ENCODE measurements around the gene ARHGAP12.
"Not testable (repeated sequence)": the region's sequence is repeated elsewhere in the genome, so short reads cannot be mapped to it uniquely, and the experiment has no call there.

The ARHGAP12 gene, protein sequence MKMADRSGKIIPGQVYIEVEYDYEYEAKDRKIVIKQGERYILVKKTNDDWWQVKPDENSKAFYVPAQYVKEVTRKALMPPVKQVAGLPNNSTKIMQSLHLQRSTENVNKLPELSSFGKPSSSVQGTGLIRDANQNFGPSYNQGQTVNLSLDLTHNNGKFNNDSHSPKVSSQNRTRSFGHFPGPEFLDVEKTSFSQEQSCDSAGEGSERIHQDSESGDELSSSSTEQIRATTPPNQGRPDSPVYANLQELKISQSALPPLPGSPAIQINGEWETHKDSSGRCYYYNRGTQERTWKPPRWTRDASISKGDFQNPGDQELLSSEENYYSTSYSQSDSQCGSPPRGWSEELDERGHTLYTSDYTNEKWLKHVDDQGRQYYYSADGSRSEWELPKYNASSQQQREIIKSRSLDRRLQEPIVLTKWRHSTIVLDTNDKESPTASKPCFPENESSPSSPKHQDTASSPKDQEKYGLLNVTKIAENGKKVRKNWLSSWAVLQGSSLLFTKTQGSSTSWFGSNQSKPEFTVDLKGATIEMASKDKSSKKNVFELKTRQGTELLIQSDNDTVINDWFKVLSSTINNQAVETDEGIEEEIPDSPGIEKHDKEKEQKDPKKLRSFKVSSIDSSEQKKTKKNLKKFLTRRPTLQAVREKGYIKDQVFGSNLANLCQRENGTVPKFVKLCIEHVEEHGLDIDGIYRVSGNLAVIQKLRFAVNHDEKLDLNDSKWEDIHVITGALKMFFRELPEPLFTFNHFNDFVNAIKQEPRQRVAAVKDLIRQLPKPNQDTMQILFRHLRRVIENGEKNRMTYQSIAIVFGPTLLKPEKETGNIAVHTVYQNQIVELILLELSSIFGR

DNA sequence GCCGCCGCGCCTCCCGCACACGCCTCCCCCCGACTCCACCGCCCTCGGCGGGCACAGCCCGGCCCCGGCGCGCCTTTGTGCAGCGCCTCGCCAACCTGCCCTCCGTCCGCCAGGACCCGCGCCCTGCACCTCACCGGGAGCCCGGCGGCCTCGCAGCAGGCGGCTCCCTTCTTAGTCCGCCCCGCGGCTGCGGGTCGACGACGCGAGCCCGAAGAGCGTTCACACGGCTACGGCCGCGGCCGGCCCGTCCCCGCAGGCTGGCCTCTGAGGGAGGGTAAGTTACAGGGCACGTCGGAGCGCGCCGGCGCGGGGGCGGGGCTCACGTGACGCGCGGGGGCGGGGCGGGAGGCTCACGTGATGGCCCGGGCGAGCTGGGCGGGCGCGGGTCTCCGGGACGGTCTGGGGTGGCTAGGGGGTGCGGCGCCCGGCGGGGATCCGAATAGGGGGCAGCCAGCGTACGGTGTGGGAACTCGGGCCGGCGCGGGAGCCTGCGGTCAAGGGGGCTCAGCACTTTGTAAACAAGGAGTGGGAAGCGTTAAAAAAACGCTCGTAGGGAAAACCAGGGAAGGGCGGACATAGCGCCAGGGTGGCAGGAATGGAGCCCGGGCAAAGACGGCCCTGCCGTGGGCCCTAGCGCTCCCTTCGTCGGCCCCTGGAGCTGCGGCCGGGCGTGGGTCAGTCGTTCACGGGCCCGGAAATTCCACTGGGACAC is at the start of gene ARHGAP12:
TSS of gene ARHGAP12 (minus strand) at position 283 of the 712 bp plus-strand sequence. CDS start 19,976 bp downstream, outside the sequence.
- peak; percentile 58 to 75 (median 59) for DNase-seq (ENCODE audit: low read depth in 3 of 3)

DNA sequence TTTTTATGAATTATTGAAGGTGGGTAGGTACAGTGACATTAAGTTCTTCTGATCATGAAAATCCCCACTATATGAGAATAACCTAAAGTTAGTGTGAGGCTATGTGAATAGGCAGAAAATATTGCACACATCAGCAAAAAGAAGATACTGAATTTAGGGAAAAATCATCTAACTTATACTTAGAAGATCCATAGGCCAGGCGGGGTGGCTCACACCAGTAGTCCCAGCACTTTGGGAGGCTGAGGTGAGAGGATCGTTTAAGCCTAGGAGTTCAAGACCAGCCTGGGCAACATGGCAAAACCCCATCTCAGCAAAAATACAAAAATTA is 49.5 kb upstream of the ARHGAP12 start:
- no peak for DNase-seq (ENCODE audit: low read depth in 3 of 3)

DNA sequence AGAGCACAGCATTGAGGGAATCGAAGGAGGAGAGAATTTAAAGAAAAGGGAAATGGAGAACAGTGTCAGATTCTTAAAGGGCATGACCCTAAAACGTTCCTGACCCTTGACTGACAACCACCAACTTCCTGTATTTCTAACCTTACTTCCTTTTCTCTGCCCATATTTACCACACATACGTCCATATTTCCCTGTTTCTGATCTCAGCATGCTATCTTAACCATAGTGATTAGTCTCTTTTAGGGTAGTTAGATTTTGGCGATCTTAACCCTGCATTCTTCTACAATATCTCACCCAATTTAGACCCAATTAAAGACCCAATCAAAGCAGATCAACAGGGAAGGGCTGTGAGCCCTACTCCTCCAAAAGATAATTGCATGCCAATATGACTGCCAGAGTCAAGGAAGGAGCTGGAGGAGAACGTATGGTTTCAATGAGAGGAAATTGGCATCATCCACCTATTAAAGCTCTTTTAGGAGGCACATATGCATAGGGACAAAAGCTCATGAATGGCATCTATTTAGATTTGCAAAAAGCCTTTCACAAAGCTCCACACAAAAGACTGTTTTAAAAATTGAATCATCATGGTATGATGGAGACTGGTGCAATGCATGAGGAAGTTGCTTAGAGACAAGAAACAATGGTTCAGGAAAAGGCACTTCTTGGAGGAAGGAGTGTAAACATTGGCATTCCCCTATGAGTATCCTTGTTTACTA is 49.0 kb upstream of the ARHGAP12 start:
- DNase-seq (ENCODE audit: low read depth in 3 of 3) = no peak

DNA sequence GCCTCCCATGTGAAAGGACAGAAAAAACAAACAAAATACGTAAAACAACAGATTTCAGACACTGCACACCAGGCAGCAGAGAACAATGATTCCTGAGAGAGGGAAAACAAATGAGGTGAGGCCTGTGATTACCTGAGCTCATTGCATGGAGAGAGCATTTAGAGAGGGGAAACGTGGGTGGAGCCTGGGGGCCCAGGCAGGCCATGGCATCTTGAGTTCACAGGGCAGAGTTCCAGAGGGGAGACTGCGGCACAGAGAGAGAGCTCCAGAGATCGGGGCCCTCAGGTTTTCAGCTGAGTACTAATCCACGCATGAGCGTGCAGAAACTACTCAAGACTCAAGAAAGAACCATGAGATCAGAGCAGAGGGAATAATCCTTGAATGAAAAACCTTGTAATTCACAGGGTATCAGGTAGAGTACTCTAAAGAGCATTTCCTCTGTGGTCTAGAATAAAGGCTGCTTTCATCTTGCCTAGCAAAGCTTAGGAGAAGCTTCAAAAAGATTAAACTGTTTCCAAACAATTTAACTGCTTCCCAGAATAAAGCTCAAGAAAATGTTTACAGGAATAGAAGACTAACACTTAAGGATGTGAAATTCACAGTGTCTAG is 46.6 kb upstream of the ARHGAP12 start:
- DNase-seq (ENCODE audit: low read depth in 3 of 3) = no peak

DNA sequence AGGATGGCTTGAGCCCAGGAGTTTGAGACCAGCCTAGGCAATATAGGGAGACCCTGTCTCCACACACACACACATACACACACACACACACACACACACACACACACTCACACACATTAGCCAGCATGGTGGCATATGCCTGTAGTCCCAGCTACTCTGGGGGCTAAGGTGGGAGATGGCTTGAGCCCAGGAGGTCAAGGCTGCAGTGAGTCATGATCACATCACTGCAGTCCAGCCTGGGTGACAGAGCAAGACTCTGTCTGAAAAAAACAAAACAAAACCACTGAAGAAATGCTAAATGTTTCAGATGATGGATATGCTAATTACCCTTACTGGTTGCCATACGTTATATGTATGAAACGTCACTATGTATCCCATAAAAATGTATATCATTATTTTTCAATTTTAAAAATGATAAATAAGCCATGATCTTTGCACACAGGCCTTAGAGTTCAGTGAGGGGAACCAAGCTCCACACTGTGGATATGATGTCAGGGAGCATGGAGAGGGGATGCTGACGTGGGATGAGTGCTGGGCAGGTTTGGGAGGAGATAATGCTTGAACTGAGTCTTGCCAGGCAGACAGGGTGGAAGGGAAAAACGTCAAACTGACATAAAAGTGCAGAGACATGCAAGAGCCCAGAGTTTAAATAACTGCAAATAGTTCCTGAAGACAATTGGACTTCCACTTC is 45.9 kb upstream of the ARHGAP12 start:
- no peak for DNase-seq (ENCODE audit: low read depth in 3 of 3)

DNA sequence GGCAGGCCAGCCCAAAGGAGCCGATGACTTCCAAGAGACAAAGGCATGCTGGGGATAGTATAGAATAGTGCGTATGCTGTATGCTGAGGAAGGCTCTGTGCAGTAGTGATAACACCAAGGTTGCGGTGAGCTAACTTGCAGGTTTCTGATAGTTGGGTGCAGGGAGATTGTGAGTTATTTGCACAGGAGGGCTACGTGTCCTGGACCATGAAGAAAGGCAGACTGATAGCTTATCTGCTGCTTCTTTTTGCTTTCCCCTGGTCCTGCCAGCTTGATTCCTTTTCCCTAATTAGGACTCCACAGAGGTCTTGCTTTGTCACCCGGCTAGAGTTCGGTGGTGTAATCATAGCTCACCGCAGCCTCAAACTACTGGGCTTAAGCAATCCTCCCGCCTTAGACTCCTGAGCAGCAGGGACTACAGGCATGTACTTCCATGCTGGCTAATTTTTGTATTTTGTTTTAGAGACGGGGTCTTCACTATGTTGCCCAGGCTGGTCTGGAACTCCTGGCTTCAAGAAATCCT is 43.9 kb upstream of the ARHGAP12 start:
- DNase-seq (ENCODE audit: low read depth in 3 of 3) = no peak

DNA sequence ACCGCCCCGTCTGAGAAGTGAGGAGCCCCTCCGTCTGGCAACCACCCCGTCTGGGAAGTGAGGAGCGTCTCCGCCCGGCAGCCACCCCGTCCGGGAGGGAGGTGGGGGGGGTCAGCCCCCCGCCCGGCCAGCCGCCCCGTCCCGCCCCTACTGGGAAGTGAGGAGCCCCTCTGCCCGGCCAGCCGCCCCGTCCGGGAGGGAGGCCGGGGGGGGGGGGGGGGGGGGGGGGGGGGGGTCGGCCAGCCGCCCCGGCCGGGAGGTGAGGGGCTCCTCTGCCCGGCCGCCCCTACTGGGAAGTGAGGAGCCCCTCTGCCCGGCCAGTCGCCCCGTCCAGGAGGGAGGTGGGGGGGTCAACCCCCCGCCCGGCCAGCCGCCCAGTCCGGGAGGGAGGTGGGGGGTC is 41.2 kb upstream of the ARHGAP12 start:
- DNase-seq (ENCODE audit: low read depth in 3 of 3) = not testable (repeated sequence)

DNA sequence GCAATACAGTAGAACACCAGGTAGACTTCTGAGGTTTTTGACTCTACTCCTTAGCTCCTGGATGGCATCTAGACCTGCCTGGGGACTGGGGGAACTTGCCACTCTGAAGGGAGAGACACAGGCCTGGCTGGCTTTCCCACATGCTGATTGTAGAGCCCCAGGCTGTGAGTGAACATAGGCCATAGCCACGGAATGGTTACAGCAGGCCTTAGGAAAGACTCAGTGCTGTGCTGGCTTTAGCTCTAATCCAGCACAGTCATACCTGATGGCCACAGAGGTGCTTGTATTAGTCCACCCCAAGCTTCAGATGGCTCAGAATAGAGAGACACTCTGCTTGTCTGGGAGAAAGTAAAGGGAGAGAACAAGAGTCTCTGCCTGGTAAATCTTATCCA is 35.0 kb upstream of the ARHGAP12 start:
- no peak for DNase-seq (ENCODE audit: low read depth in 3 of 3)

DNA sequence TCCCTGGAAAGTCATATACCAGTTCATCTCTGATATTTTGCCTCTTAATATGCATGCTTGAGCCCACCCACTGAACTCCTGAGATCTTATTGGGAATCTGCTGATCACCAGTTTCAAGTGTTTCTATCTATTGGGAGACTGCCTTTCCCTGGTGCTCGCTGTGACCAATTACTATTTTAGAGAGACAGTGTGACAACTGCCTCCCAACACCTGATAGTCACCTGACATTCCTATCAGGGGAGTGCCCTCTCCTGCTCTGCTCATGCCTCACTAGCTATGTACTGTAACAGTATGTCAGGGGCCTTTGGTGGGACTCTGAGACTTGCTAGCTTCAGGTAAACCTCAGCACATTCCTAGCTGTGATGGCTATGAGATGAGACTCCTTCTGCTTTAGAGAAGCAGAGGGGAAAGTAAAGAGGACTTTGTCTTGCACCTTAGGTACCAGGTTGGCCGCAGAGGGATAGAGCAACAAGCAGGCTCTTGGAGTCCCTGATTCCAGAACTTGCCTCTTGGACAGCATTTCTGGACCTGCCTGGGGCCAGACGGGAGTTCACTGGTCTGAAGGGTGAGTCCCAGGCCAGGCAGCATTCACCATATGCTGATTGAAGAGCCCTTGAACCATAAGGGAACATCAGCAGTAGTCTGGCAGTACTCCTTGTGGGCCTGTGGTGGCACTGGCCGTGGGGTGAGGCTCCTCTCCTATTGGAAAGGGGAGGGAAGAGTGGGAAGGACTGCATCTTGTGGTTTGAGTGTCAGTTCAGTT is 34.4 kb upstream of the ARHGAP12 start:
- no peak for DNase-seq (ENCODE audit: low read depth in 3 of 3)

DNA sequence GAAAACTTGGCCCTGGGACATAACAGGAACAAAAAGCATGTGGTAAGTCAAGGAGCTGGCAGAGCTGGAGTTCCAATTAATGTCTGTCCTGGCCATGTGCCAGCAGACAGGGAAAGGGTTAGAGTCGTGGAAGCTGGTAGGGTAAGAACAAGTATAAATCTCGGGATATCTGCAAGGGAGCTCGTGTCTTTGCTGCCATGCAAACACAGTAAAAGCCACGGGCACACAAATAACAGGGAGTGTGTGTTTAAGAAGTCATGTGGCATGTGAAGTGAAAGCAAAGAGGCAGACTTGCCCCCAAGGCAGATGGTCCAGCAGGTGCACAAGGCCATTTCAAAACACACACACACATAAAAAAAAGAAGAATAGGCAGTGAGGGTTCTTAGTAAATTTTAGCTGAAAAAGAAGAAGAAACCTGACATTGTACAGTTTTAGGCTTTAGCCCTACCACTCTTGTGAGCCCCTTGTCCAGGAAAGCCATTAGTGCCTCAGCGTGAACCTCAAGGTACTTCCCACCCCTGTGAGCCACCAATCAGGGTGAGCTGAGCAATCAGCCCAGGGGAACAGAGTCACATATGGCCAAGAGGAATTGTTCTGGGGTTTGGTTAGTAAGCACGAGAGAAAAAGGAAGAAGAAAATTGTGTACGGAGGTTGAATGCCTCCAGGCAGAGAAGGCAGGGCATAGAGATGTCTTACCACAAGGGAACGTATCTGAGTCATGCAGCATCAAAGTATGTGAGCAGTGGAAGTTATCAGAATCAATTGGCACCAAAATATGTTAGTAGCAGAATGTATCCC is 32.8 kb upstream of the ARHGAP12 start:
- DNase-seq (ENCODE audit: low read depth in 3 of 3) = no peak

DNA sequence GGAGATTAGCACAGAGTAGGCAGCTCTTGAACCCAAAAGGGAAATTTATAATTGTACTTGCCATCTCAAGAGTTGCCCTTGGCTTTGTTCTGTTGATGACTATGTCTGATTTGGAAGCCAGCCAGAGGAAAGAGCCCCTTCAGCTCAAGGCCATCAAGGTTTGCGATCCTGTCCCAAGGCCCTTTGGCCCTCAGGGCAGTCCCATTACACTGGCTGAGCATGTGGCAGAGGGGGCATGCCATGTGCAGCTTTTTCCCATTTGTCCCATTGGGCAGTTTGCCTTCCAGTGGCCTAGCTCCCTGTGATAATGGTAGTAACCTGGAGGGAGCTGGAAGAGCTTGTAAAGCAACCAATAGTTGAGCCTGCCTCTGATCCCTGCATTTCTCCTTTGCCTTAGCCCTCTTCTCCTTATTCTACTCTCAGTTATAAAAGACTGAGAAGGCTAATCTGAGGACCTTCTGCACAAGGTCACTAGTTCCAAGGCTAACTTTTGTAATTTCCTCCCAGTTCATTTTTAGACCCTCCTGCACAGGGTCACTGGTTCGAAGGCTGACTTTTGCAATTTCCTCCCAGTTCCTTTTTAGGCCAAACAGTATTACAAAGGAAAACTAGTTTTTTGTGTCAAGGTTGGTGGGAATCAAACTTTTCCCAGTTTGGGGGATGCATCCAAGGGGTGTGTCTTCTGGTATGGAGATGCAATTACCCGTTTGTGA is 31.0 kb upstream of the ARHGAP12 start:
- DNase-seq (ENCODE audit: low read depth in 3 of 3) = no peak

DNA sequence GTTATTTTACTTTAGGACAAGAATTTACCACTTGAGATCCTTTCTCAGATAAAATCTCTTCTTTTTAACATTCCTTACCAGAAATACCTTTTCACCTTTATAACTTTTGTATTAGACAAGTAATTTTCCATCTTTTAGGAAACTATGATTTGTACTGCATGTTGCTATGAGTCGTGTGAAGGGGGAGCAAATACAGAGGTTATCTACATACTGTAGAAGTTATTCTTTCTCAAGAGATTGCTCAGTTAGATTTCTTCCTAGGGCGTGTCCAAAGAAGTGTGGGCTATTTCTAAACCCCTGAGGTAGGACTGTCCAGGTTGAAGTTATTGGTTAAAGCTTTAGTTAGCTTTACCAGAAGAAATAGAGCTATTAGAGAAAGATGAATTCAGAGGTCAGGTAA is 30.2 kb upstream of the ARHGAP12 start:
- no peak for DNase-seq (ENCODE audit: low read depth in 3 of 3)

DNA sequence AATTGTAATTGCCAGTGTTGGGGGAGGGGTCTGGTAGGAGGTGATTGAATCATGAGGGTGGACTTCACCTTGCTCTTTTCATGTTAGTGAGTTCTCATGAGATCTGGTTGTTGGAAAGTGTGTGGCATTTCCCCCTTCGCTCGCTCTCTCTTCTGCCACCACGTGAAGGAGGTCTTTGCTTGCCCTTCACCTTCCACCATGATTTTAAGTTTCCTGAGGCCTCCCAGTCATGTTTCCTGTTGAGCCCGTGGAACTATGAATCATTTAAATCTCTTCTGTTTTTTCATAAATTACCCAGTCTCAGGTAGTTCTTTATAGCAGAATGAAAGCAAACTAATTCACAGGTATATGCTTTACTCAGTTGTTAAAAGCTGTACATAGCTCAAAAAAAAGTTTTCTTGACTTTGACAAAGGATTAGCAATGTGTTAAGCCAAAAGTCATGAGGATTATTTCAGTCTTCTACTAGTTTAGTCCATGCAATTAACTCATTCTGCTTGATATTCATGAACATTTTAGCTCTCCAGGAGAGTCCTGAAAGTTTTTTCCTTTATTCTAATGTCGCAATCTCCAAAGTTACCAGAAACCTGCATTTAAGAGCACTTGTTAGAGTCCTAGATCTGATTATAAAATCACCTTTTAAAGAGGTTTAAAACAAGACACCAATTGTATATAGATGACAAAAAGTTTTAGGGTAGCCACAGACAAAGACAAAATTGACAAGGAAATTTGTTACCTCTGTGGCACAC is 27.7 kb upstream of the ARHGAP12 start:
- DNase-seq (ENCODE audit: low read depth in 3 of 3) = no peak

DNA sequence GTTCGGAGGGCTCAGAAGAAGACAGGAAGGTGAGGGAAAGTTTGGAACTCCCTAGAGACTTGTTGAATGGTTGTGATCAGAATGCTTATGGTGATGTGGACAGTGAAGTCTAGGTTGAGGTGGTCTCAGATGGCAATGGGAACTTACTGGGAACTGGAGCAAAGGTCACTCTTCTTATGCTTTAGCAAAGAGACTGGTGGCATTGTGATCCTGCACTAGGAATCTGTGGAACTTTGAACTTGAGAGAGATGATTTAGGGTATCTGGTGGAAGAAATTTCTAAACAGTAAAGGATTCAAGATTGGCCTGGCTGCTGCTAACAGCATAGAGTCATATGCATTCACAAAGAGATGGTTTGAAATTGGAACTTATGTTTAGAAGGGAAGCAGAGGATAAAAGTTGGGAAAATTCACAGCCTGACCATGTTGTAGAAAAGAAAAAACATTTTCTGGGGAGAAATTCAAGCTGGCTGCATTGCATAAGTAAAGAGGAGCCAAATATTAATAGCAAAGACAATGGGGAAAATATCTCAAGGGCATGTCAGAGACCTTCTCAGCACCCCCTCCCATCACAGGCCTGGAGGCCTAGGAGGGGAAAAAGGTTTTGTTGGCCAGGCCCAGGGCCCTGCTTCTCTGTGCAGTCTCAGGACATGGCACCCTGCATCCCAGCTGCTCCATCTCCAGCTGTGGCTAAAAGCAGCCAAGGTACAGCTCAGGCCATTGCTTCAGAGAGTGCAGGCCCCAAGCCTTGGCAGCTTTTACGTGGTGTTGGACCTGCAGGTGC is 26.0 kb upstream of the ARHGAP12 start:
- no peak for DNase-seq (ENCODE audit: low read depth in 3 of 3)

DNA sequence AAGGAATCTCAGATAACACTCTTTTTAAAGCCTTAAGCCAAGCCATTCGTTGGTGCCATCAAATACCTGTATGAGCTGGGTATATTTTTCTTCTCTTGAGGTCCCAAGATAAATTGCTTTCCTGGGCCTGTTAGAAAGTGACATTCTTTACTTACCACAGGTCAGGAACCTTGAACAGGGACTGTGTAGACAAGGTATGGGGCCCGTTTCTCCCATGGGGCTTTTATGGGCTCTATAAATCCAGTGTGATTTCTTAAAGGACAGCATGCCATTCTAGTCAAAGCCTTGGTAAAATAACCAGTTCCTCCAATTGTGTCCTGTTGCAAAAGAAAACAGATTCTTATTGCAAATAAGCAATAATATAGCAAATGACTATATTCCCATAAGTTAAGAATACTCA is 24.8 kb upstream of the ARHGAP12 start:
- DNase-seq (ENCODE audit: low read depth in 3 of 3) = no peak

DNA sequence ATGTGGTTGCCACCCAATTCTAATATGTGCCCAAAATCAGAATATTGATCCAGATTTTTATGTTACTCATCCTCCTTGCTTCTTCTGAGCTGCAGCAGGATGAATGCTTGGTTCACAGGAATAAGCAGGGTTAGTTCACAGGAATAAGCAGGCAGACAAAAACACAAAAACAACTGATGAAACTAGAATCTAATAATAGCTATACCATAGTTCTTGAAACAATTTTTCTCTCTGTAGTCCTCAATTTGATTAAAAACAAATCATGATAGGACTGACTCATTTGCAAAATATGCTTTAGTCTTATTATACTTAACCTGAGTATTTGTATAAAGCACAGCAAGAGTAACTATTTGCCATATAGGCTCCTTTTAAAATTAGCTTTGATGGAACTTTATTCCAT is 24.4 kb upstream of the ARHGAP12 start:
- DNase-seq (ENCODE audit: low read depth in 3 of 3) = no peak

DNA sequence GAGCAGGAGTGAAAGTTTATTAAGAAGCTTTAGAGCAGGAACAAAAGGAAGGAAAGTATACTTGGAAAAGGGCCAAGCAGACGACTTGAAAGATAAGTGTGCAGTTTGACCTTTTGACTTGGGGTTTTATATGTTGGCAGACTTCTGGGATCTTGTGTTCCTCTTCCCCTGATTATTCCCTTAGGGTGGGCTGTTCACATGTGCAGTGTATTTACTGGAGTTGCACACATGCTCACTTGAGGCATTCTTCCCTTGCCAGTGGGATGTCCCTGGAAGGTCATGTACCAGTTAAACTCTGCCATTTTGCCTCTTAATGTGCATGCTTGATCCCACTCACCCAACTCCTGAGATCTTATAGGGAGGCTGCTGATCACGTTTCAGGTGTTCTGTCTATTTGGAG is 23.4 kb upstream of the ARHGAP12 start:
- no peak for DNase-seq (ENCODE audit: low read depth in 3 of 3)
